DOHH2 (cell line): ENCODE data around the gene DLGAP1.
A peak's percentile ranks its signal among the peaks of the same experiment; 100 is the strongest.
"Not testable (repeated sequence)": the region's sequence is repeated elsewhere in the genome, so short reads cannot be mapped to it uniquely, and the experiment has no call there.

Experiments used
- H3F3A ChIP-seq: fragments of 200-600 bp; sonication (generic), shearing (Covaris generic); 2 replicates; pipeline ENCODE4 v1.6.0; 2016; ENCODE audit warnings: antibody characterized with exemption, mild to moderate bottlenecking; ENCODE audit not compliant: control insufficient read depth, insufficient read depth
- H3K27ac ChIP-seq: fragments of 200-600 bp; sonication (generic); 2 replicates; pipeline ENCODE4 v1.5.1; 2014; ENCODE audit warnings: low read depth, mild to moderate bottlenecking, low read length, moderate library complexity
- H3K27me3 ChIP-seq: fragments of 200-600 bp; sonication (generic); 2 replicates; pipeline ENCODE4 v1.6.1; 2014; ENCODE audit warnings: mild to moderate bottlenecking, low read length, mixed read lengths; ENCODE audit not compliant: control insufficient read depth
- H3K36me3 ChIP-seq: fragments of 200-600 bp; sonication (generic); 2 replicates; pipeline ENCODE4 v1.6.1; 2014; ENCODE audit warnings: mild to moderate bottlenecking, low read length, moderate library complexity, mixed read lengths; ENCODE audit not compliant: control insufficient read depth
- H3K4me1 ChIP-seq: fragments of 200-600 bp; sonication (generic); 2 replicates; pipeline ENCODE4 v1.6.1; 2014; ENCODE audit warnings: mild to moderate bottlenecking, low read length, mixed read lengths; ENCODE audit not compliant: control insufficient read depth
- H3K4me2 ChIP-seq: fragments of 200-600 bp; sonication (generic); 2 replicates; pipeline ENCODE4 v1.6.0; 2014; ENCODE audit warnings: mild to moderate bottlenecking, low read length, moderate library complexity
- H3K4me3 ChIP-seq: fragments of 200-600 bp; sonication (generic); 2 replicates; pipeline ENCODE4 v1.5.1; 2014; ENCODE audit warnings: mild to moderate bottlenecking, low read length, mixed read lengths
- H3K79me2 ChIP-seq: fragments of 200-600 bp; sonication (generic); 2 replicates; pipeline ENCODE4 v1.6.1; 2014; ENCODE audit warnings: mild to moderate bottlenecking, low read length, mixed read lengths; ENCODE audit not compliant: control insufficient read depth
- H3K9me2 ChIP-seq: fragments of 200-600 bp; sonication (generic); replicated peaks from 2 replicates; pipeline ENCODE4 v1.6.1; 2014; ENCODE audit warnings: mild to moderate bottlenecking, low read length, mixed read lengths; ENCODE audit not compliant: control insufficient read depth
- H3K9me3 ChIP-seq: fragments of 200-600 bp; sonication (generic); 2 replicates; pipeline ENCODE4 v1.6.1; 2014; ENCODE audit warnings: antibody characterized with exemption, low read length, mixed read lengths; ENCODE audit not compliant: control insufficient read depth, insufficient read depth
- H4K20me1 ChIP-seq: fragments of 200-600 bp; sonication (generic); 2 replicates; pipeline ENCODE4 v1.6.0; 2014; ENCODE audit warnings: low read depth, mild to moderate bottlenecking, antibody characterized with exemption, low read length, moderate library complexity; ENCODE audit not compliant: control insufficient read depth, insufficient read depth
- EZH2phosphoT487 ChIP-seq: fragments of 200-600 bp; sonication (generic); IDR thresholded peaks from 2 replicates; pipeline ENCODE4 v1.6.1; 2017; ENCODE audit warnings: borderline replicate concordance, mild to moderate bottlenecking, antibody characterized with exemption, low read length, moderate library complexity, mixed read lengths
- TF ChIP-seq, protein P1 (sequence below): fragments of 200-600 bp; sonication (generic); IDR thresholded peaks from one replicate; pipeline ENCODE4 v1.5.1; 2014; ENCODE audit warnings: antibody characterized with exemption, mild to moderate bottlenecking, low read depth, low read length; ENCODE audit not compliant: poor library complexity, severe bottlenecking

DLGAP1 gene

DNA sequence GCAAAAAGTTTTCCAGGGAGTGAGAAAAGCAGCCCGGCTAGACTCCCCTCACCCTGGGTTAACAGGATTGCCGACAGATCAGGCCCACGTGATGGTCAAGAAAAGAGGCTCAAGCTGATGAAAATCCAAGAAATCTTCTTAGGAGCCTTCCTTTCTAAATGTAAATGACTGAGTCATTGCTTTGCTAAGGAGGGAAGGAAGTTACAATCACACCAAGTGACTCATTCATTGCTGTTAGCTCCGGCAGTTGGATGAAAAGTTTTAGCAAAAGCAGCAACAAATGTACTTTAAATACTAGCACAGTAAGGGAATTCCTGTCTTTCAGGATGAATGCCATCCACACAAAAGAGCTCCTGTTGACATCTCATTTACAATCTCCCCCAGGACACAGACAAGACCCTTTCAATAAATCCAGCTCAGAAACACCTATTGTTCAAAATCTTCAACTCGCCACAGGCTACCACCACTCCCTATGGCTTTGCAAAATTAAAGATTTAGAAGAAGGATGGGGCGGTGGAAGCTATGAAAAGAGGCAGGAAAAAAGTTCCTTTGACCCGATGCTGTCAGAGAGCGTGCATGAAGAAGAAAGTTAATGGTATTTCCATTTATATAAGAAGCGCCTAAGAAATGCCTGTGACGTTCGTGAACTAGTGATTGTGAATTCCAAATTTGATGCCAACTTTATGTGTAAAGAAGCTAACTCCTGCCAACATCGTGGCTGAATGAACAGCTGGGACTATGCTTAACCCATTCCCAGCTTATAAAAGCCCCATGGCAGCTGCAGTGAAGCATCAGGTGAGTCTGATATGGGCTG is 851.5 kb downstream of the DLGAP1 start:
- Histone ChIP-seq H3K27ac (peak overlapping the region; percentile 72), H3F3A (peaks cover 5% of the 10 kb centered on the region; the same call in 1 of the 2 replicates), H3K9me3 (no peaks in the 10 kb centered on the region), H3K9me2 (no peaks in the 10 kb centered on the region), H3K4me1 (peaks cover 46% of the 10 kb centered on the region), H4K20me1 (no peaks in the 10 kb centered on the region), H3K27me3 (no peaks in the 10 kb centered on the region), H3K4me3 (peak overlapping the region; percentile 79), H3K79me2 (no peaks in the 10 kb centered on the region; the same call in 1 of the 2 replicates), H3K4me2 (peak overlapping the region; percentile 100), H3K36me3 (no peaks in the 10 kb centered on the region)
- no peak for TF ChIP-seq EZH2phosphoT487
- TF ChIP-seq, protein P1, sequence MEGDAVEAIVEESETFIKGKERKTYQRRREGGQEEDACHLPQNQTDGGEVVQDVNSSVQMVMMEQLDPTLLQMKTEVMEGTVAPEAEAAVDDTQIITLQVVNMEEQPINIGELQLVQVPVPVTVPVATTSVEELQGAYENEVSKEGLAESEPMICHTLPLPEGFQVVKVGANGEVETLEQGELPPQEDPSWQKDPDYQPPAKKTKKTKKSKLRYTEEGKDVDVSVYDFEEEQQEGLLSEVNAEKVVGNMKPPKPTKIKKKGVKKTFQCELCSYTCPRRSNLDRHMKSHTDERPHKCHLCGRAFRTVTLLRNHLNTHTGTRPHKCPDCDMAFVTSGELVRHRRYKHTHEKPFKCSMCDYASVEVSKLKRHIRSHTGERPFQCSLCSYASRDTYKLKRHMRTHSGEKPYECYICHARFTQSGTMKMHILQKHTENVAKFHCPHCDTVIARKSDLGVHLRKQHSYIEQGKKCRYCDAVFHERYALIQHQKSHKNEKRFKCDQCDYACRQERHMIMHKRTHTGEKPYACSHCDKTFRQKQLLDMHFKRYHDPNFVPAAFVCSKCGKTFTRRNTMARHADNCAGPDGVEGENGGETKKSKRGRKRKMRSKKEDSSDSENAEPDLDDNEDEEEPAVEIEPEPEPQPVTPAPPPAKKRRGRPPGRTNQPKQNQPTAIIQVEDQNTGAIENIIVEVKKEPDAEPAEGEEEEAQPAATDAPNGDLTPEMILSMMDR, result no peak

DNA sequence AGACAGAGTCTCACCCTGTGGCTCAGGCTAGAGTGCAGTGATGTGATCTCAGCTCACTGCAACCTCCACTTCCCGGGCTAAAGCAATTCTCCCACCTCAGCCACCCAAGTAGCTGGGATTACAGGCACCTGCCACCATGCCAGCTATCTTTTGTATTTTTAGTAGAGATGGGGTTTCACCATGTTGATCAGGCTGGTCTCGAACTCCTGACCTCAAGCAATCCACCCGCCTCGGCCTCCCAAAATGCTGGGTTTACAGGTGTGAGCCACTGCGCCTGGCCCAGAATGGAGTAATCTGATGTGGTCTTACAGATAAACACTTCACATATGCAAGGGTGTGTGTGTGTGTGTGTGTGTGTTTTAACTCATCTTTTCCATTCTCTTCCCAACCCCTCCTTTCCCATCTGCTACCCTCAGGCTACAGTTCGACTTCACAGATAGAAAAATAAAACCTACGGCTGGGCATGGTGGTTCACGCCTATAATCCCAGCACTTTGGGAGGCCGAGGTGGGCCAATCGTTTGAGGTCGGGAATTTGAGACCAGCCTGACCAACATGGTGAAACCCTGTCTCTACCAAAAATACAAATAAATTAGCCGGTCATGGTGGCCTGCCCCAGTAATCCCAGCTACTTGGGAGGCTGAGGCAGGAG is 853.9 kb downstream of the DLGAP1 start:
- not testable (repeated sequence) for H3K27me3 ChIP-seq, H3K27ac ChIP-seq, H4K20me1 ChIP-seq, H3F3A ChIP-seq, H3K4me3 ChIP-seq, H3K4me2 ChIP-seq, H3K79me2 ChIP-seq, H3K9me3 ChIP-seq, H3K9me2 ChIP-seq, H3K36me3 ChIP-seq
- peaks cover 58% of the 10 kb centered on the region for H3K4me1 ChIP-seq

DNA sequence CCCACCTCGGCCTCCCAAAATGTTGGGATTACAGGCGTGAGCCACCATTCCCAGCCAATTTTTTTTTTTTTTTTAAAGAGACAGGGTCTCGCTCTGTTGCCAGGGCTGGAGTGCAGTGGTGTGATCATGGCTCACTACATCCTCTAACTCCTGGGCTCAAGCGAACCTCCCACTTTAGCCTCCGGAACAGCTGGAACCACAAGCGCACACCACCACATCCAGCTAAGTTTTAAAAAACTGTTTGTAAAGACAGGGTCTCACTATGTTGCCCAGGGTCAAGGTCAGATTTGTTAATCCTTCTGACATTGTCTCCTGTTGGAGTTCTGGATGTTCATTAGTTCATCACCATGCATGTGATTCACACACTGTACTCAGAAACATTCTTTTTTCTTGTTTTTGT is 855.2 kb downstream of the DLGAP1 start:
- Histone ChIP-seq H3F3A (peaks cover 10% of the 10 kb centered on the region), H3K4me2 (no peak overlapping the region), H3K79me2 (peaks cover 8% of the 10 kb centered on the region), H3K9me3 (no peaks in the 10 kb centered on the region), H3K27me3 (no peaks in the 10 kb centered on the region), H4K20me1 (no peaks in the 10 kb centered on the region), H3K27ac (no peak overlapping the region), H3K9me2 (no peaks in the 10 kb centered on the region), H3K4me1 (peaks cover 58% of the 10 kb centered on the region), H3K36me3 (0 out of 2 replicates have a peak, but pooled peaks cover 2% of the 10 kb centered on the region), H3K4me3 (no peak overlapping the region)
- TF ChIP-seq EZH2phosphoT487, result no peak
- TF ChIP-seq, protein P1, result no peak

DNA sequence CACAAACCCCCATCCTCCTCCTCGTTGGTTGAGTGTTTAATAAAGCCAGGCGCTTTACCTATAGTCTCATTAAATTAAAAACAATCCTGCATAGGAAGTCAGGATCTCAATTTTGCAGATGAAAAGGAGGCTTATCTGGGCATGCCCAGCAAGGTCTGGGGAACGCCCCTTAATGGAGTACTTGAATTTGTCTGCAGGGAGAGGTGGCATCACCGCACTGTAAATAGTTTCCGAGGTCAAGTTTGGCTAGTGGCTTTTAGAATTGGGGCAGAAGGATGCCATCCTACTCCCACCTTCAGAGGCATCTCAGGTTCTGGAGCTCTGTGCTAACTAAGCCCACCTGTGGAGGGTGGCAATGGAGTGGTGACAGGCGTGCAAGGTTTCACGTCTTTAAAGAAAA is 855.9 kb downstream of the DLGAP1 start:
- TF ChIP-seq, protein P1, result no peak
- no peak for TF ChIP-seq EZH2phosphoT487
- Histone ChIP-seq H3K4me2 (no peak overlapping the region), H3K9me3 (no peaks in the 10 kb centered on the region), H3K9me2 (no peaks in the 10 kb centered on the region), H3F3A (peaks cover 11% of the 10 kb centered on the region), H3K4me3 (no peak overlapping the region), H3K36me3 (0 out of 2 replicates have a peak, but pooled peaks cover 2% of the 10 kb centered on the region), H3K27ac (no peak overlapping the region), H3K79me2 (peaks cover 8% of the 10 kb centered on the region), H3K27me3 (no peaks in the 10 kb centered on the region), H3K4me1 (peaks cover 58% of the 10 kb centered on the region), H4K20me1 (no peaks in the 10 kb centered on the region)
